OCI-LY3 (cell line): Measurements from ENCODE around the gene MUS81.

Experiments used
- H2AFZ ChIP-seq: fragments of 200-600, 300-600 bp; shearing (Covaris generic); 2 replicates; pipeline ENCODE4 v1.6.0; 2014; ENCODE audit warnings: antibody characterized with exemption, low read depth, low read length
- H3K27ac ChIP-seq: fragments of 200-600, 300-600 bp; sonication (generic); 2 replicates; pipeline ENCODE4 v1.5.1; 2014; ENCODE audit warnings: mild to moderate bottlenecking, low read length, moderate library complexity, mixed read lengths
- H3K27me3 ChIP-seq: fragments of 200-600, 300-600 bp; sonication (generic); 2 replicates; pipeline ENCODE4 v1.6.1; 2014; ENCODE audit warnings: low read depth, low read length, mixed read lengths
- H3K36me3 ChIP-seq: fragments of 200-600, 300-600 bp; sonication (generic); replicated peaks from 2 replicates; pipeline ENCODE3; 2014; ENCODE audit warnings: low read depth, low read length, mixed read lengths
- H3K4me1 ChIP-seq: fragments of 300-600, 200-600 bp; sonication (generic); 2 replicates; pipeline ENCODE4 v1.6.1; 2014; ENCODE audit warnings: low read length, mixed read lengths
- H3K4me2 ChIP-seq: fragments of 200-600, 300-600 bp; sonication (generic); 2 replicates; pipeline ENCODE4 v1.6.1; 2014; ENCODE audit warnings: low read length, mixed read lengths
- H3K4me3 ChIP-seq: fragments of 300-600, 200-600 bp; sonication (generic); 2 replicates; pipeline ENCODE4 v1.5.1; 2014; ENCODE audit warnings: antibody characterized with exemption, mild to moderate bottlenecking, low read length, moderate library complexity
- H3K79me2 ChIP-seq: fragments of 300-600, 200-600 bp; shearing (Covaris generic); 2 replicates; pipeline ENCODE4 v1.6.1; 2014; ENCODE audit warnings: mild to moderate bottlenecking, low read length, mixed read lengths
- H3K9ac ChIP-seq: fragments of 300-600, 200-600 bp; shearing (Covaris generic); 2 replicates; pipeline ENCODE4 v1.6.0; 2014; ENCODE audit warnings: mild to moderate bottlenecking, low read length, moderate library complexity
- H3K9me3 ChIP-seq: fragments of 200-600, 300-600 bp; shearing (Covaris generic); 2 replicates; pipeline ENCODE4 v1.6.1; 2014; ENCODE audit warnings: low read length, mixed read lengths; ENCODE audit not compliant: insufficient read depth
- H4K20me1 ChIP-seq: fragments of 200-600, 300-600 bp; sonication (generic); 2 replicates; pipeline ENCODE4 v1.6.1; 2016; ENCODE audit warnings: low read length, mixed read lengths; ENCODE audit not compliant: insufficient read depth
- CTCF ChIP-seq: fragments of 200-600, 300-600 bp; sonication (generic); IDR thresholded peaks from 2 replicates; pipeline ENCODE4 v1.5.1; 2014; ENCODE audit warnings: antibody characterized with exemption, low read length, low read depth
- EZH2phosphoT487 ChIP-seq: fragments of 200-600 bp; shearing (Covaris generic); IDR thresholded peaks from 2 replicates; pipeline ENCODE4 v1.6.1; 2018; ENCODE audit warnings: antibody characterized with exemption, mixed run types, low read depth

MUS81 gene

DNA sequence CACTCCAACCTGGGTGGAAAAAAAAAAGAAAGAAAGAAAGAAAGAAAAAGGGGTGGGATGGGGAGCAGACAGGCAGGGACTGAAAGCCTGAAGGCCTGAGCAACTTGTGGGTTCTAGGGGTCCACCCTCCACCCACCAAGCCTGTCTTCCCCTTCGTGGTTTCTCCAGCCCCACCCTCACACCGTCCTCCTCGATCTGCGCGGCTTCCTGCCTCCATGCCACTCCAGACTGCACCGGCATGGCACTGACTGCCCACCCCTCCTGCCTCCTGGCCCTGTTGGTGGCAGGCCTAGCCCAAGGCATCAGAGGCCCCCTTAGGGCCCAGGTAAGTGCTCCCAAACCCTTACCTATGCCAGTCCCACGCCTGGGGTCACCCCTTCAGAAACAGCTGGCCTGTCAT, 19.4 kb downstream of the MUS81 start, which contains the start of gene CTSW:
Gene CTSW (plus strand): TSS at position 221 of the 400 bp plus-strand sequence. CDS start 18 bp downstream, at position 239.
- Histone ChIP-seq H3K4me1 (no peaks in the 10 kb centered on the region), H3K9ac (no peak within 1 kb of the TSS), H3K4me2 (no peak within 1 kb of the TSS), H3K27ac (no peak within 1 kb of the TSS), H2AFZ (no peak within 1 kb of the TSS), H3K4me3 (no peak within 1 kb of the TSS), H3K9me3 (no peaks in the 10 kb centered on the region), H3K79me2 (no peaks in the 10 kb centered on the region), H3K36me3 (peaks cover 26% of the 10 kb centered on the region), H3K27me3 (no peaks in the 10 kb centered on the region), H4K20me1 (no peaks in the 10 kb centered on the region)
- TF ChIP-seq EZH2phosphoT487 (no peak), CTCF (no peak)

DNA sequence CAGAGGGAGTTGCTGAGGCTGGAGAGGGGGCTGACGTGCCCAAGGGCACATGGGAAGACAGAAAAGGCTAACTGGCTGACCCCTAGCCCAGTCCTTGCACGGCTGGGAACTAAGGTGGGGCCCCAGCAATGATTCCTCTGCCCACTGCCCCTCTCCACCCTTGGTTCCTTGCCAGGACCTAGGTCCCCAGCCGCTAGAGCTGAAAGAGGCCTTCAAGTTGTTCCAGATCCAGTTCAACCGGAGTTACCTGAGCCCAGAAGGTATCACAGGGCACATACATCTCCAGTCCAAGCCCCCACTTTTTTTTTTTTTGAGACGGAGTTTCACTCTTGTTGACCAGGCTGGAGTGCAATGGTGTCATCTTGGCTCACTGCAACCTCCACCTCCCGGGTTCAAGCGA, 19.8 kb downstream of the MUS81 start:
- no peak overlapping the region for H3K9ac ChIP-seq
- TF ChIP-seq EZH2phosphoT487 (no peak), CTCF (no peak)

DNA sequence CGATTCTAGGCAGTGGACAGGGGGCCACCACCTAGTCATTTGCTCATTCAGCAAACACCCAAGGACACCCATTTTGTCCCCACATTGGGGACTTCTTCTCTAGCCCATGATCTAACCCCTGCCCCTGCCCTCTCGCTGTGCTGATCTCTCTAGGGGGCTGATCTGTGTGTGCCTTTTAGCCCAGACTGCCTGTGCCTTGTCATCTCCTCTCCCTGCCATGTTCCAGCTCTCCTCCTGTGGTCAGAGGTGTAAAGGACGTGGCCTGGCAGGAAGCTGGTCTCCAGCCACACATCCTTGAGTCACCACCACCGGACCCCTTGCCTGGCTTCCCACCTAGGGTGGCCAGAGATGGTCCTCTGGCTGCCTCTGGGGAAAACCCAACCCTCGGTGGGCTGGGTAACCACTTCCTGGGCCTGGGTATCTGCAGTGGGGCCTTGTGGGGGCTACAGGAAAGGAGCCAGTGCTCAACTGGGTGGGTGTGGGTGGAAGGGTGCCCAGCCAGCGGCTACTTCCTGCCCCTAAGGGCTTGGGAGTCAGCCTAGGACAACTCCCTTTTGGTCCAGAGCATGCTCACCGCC, 20.7 kb downstream of the MUS81 start:
- Histone ChIP-seq H3K4me2 (no peak overlapping the region), H3K9ac (no peak overlapping the region), H3K36me3 (peaks cover 35% of the 10 kb centered on the region)

More for the DNA sequence above, 19.8 kb downstream of the MUS81 start:
- Histone ChIP-seq H3K9me3 (no peaks in the 10 kb centered on the region), H3K4me3 (no peak overlapping the region), H3K79me2 (no peaks in the 10 kb centered on the region), H3K4me2 (no peak overlapping the region), H3K36me3 (peaks cover 28% of the 10 kb centered on the region), H4K20me1 (no peaks in the 10 kb centered on the region), H3K4me1 (peaks cover 3% of the 10 kb centered on the region; the same call in 1 of the 2 replicates), H3K27ac (no peak overlapping the region), H2AFZ (no peak overlapping the region), H3K27me3 (no peaks in the 10 kb centered on the region)

More for the DNA sequence above, 20.7 kb downstream of the MUS81 start:
- no peaks in the 10 kb centered on the region for H4K20me1 ChIP-seq
- H3K79me2 ChIP-seq = no peaks in the 10 kb centered on the region
- no peak for TF ChIP-seq EZH2phosphoT487
- TF ChIP-seq CTCF = no peak
- H3K9me3 ChIP-seq = no peaks in the 10 kb centered on the region
- no peaks in the 10 kb centered on the region for H3K27me3 ChIP-seq
- no peak overlapping the region for H2AFZ ChIP-seq
- H3K4me3 ChIP-seq = no peak overlapping the region
- H3K27ac ChIP-seq = no peak overlapping the region
- peaks cover 3% of the 10 kb centered on the region; the same call in 1 of the 2 replicates for H3K4me1 ChIP-seq
